GM12873 (cell line): ENCODE measurements around the gene TNS1.
A peak's percentile ranks its signal among the peaks of the same experiment; 100 is the strongest.

ENCODE experiments used
- CTCF ChIP-seq: IDR thresholded peaks from 2 replicates; pipeline ENCODE4 v1.5.1; 2012; ENCODE audit warnings: low read depth, mild to moderate bottlenecking, moderate library complexity, low read length, control low read depth; ENCODE audit not compliant: insufficient read depth; ENCODE audit errors: missing control alignments

The TNS1 gene

GRCh38 chr2:218040883-218041282 is 38.1 kb upstream of the TNS1 start:
- TF ChIP-seq CTCF = no peak

- TF ChIP-seq CTCF = no peak
Measured at GRCh38 chr2:218039171-218039570, 36.4 kb upstream of the TNS1 start.

GRCh38 chr2:218036371-218036770 is 33.6 kb upstream of the TNS1 start:
- peak; percentile 28 for TF ChIP-seq CTCF

GRCh38 chr2:218035463-218036100 is 32.8 kb upstream of the TNS1 start:
- no peak for TF ChIP-seq CTCF

- peak; percentile 79 for TF ChIP-seq CTCF
Measured at GRCh38 chr2:218034497-218035213, 31.9 kb upstream of the TNS1 start.

- TF ChIP-seq CTCF = no peak
Measured at GRCh38 chr2:218033590-218034496, 31.0 kb upstream of the TNS1 start.

GRCh38 chr2:218033208-218033589 is 30.4 kb upstream of the TNS1 start:
- TF ChIP-seq CTCF = no peak
